Cortex of kidney (tissue), 1 donor: ENCODE data around the gene INTS1.

Experiments
- DNase-seq: peaks from one replicate; lab custom pipeline; 2025; lab: John Stamatoyannopoulos, UW

Gene INTS1

DNA sequence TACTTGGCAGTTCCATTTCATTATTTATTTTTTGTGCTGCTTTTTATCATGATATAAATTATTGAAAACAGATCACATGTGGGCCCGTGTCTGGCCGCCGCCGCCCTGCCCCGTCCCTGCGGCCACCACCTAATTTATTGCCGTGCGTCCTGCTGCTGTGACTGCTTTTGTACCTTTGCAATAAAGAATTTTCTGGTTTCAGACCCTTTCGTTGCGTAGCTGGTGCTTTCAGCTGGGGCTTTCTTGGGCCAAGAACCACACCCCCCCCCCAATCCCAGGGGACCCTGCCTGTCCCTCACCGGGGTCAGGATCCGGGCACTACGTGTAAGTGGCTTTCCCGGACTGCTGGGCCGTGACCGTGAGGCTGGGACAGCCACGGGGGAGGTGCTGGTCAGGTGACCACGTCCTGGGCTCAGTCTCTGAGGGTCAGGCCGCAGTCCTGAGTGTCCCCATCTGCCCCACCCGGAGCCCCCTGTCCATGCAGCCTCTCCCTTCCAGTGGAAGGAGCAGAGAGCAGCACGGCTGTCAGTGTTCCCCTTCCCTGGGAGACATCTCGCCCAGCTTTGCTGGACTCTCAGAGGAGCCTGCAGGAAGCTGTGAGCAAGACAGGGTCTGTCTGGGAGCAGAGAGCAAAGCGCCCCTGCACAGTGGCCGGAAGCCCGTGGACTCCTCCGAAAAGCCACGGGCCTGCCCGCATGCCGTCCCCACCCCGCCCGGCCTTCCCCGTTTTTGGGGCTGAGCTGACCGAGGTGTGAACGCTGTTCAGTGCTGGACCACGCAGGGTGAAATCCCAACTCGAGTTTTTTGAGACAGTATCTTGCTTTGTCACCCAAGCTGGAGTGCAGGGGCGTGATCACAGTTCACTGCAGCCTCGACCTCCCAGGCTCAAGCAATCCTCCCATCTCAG is 38.9 kb upstream of the INTS1 start:
- no peak for DNase-seq

DNA sequence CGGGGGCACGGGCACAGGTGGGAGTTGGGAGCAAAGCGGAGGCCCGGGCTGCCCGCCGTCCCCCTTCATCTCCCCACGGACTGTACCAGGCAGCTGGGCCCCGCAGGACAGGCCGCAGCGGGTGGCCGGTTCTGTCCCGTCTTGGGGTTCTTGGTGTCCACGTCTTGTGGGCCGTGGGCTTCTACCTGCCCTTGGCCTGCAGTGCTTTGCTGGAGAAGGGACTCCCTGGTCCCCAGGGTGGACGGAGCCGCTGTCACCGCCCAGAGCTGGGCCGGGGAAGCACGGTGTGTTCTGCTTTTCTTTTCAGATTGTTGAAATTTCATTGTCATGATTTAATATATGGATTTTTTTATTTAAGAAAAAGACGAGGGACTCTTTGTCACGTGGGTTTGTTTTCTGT is 38.1 kb upstream of the INTS1 start:
- DNase-seq = no peak

DNA sequence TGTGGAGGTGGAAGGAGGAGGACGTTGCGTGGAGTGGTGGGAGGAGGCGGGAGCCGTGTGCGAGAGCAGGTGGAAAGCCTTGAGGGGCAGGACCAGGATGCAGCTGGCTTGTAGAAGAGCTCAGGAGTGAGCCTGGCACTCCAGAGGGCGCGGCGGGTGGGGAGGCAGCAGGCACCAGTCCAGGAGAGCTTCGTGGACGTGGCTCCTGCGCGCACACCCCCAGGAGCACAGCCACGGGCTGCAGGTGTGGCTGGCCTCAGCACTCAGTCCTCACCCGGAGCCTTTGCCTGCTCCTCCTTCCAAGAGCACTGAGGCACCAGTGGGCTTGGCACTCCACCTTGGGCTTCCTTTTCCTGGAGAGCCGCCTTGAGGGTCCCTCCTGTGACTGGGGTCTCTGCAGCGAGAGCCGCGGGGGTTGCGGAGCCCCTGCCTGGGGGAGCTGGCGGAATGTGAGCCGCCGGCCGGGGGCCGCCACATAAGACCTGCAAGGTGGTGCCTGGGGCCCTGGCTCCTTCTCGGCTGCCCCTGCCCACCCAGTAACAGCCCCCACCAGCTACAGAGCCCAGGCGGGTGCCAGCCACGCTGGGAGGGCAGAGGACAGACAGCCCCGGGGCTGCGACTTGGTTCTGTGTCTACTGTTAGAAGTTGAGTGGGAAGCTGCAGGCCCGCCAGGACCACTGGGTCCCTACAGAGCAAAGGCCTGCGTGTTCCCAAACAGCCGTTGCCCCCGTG is 37.4 kb upstream of the INTS1 start:
- DNase-seq = no peak

DNA sequence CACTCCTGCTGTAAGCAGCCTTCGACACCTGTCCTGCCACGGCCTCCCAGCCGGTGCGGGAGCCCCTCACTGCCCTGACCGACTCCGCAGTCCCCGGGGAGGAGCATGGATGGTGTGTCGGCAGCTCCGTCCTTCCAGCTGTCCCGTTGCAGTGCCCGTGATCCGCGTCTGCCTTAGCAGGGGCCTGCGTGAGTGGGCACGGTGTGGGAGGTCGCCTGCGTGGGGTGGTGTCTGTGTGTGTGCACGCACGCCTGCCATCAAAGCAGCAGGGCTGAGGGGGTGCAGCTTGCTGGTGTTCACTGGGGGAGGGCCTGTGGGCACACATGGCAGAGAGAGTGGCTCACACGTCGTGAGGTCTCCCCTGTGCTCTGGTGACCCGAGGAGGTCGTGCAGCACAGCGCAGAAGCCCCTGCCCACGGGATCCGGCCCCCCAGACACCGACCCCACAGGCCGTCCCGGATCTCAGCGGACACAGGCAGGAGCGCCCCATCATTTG is 36.6 kb upstream of the INTS1 start:
- DNase-seq = no peak

DNA sequence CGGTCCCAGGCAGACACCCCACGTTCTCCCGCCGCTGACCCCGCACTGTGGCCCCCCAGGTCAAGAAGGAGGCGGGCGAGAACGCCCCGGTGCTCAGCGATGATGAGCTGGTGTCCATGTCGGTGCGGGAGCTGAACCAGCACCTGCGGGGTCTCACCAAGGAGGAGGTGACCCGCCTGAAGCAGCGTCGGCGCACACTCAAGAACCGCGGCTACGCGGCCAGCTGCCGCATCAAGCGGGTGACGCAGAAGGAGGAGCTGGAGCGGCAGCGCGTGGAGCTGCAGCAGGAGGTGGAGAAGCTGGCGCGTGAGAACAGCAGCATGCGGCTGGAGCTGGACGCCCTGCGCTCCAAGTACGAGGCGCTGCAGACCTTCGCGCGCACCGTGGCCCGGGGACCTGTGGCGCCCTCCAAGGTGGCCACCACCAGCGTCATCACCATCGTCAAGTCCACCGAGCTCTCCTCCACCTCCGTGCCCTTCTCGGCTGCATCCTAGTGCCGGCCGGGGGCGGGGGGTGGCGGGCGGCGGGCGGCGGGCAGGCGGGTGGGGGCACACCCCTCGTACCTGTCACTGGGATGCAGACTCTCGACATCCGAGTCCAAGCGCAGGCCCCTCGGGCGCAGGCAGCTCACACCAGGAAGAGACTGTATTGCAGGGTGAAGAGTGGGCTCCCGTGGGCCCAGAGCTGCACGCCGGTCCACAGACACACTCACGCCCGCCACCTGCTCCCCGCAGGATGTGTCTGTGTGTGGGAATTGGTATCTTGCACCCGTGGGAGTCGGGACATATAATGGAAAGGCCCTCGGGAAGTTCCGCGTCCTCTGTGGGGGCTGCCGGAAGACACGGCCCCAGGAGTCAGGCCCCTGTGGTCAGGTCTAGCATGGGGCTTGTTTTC is 35.9 kb upstream of the INTS1 start:
- DNase-seq = no peak

DNA sequence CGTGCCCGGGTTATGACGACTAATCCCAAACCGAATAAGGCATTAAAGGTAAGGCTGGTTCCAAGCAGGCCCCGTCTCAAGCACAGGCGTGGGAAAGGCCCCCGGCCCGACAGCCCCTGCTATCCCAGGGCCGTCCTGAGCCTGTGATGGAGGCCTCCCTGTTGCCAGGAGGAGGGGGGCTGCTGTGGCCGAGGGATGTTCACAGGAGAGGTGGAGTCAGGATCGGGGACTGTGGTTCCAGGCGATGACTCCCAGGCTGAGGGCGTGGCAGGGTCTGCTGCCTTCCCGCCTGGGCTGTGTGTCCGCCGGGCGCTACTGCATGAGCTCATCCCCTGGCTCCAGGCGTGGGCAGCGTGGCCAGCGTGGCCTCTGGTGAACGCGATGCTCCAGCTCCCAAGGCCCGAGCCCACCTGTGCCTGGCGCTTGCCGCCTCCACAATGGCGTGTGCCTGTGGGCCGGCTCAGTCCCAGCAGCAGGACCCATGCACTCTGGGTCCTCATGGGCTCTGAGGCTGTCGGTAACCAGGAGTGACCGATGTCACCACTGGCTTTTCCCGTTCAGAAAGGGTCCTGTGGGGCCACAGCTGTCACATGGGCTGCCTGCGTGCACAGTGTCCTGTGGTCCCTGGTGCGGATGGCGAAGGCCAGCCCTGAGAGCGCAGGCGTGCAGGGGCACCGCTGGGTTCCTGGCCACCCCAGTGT is 35.1 kb upstream of the INTS1 start:
- DNase-seq = no peak

DNA sequence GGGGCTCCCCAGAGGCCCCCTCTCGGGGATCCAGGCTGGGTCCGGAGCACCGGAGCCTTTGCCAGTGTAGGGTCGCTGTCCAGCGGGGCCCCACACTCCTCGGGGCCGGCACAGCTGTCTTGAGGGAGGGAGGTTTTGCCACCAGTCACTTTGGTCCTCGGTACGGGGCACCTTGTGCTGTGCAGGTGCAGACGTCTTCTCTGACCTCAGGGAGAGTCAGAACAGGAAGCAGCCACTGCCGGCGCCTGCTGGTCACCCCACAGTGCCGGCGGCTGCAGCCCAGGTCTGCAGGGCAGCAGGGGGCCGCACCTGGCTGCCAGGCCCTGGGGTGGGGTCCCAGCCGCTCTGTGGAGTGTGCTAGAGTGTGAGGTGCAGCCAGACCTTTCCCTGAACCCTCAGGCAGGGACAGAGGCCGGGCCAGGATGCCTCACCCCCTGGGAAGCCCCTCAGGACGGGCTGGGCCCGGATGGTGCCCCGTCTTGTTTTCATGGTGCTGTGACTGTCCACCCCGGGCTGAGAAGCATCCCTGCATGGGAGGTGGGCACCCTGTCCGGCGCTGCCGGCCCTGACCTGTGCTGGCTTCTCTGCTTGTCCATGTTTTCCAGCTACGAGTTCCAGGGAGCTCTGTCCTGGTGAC is 34.5 kb upstream of the INTS1 start:
- DNase-seq = no peak

DNA sequence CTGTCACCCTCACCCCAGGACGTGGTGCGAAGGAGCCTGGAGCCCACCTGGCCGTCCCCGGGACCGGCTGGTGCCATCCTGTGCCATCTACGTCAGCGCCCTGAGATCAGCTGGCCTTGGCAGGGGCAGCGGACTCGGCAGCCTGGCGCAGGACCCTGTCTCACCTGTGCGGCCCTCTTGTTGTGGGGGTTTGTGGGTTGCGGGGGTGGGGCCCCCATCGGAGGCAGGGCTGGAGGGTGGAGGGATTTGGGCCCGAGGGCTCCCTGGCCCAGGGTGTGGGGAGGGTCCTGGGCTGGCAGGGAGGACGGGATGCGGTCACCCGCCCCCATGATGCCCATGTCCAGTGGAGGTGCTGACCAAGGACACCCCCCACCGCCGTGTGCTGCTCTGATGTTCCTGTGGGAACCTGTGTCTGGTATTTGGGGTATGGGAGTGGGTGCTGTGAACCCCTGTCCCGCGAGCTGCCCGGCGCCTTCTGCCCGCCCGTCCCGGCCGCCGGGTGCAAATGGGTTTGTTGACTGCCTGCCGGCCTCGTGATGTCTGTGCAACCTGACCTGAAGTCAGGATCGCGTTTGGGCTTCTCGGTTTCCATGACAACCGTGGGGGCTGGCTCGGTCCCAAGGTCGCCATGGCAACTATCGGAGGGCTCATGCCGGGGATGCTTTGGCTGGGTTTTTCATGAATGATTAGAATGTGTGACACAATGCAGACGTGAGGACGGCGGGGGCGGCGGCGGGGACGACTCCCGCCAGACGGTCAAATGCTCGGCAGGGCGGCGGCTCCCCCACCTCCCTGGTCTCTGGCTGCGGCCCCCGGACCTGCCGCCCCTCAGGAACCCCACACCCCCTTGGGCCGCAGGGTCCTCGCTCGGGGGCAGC is 33.6 kb upstream of the INTS1 start:
- no peak for DNase-seq

DNA sequence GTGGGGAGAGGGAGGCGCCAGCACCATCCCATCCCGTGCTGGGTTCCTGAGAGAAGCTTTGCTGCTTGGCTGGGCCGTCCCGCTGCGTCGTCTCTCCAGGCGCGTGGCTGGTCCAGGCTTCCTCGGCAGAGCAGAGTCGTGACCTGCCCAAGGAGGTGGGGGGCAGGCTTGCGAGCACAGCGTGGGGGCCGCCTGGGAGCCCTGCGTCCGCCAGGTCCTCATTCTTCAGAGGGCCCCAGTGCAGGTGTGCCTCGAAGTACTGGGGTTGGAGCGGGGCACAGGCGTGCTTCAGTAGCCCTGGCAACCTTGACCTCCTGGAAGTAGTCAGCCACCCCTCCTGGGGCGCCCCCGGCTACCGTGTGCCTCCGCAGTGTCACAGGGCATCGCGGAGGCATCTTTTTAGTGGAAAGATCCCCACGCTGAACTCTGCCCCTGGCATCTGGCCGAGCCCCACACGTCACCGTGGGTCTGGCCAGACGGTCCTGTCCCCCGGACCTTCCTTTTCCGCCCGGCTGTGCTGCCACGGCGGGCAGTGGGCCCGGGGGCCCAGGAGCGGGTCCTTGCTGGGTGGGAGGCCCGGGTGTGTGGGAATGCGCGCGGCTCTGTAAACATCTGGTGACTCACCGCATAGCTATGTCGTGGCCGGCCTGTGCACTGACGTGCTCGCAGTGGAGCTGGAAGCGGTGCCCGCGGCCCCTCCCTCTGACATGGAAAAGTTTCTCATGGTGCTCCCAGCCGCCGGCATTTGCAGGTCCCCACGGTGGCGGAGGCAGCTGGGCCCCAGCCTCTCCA is 32.8 kb upstream of the INTS1 start:
- no peak for DNase-seq

DNA sequence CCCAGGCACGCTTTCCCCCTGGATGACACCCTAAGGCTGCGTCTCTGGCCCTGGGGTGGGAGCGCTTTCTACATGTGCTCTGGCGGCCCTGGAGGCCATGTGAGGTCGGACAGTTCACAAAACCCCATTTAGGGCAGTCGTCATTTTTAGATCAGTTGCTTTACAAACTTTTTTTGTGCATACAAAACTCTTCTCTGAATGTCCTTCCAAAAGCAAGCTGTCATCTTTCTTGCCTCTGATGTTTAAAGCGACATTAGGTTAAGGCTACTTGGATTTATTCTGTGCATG is 32.2 kb upstream of the INTS1 start:
- no peak for DNase-seq

DNA sequence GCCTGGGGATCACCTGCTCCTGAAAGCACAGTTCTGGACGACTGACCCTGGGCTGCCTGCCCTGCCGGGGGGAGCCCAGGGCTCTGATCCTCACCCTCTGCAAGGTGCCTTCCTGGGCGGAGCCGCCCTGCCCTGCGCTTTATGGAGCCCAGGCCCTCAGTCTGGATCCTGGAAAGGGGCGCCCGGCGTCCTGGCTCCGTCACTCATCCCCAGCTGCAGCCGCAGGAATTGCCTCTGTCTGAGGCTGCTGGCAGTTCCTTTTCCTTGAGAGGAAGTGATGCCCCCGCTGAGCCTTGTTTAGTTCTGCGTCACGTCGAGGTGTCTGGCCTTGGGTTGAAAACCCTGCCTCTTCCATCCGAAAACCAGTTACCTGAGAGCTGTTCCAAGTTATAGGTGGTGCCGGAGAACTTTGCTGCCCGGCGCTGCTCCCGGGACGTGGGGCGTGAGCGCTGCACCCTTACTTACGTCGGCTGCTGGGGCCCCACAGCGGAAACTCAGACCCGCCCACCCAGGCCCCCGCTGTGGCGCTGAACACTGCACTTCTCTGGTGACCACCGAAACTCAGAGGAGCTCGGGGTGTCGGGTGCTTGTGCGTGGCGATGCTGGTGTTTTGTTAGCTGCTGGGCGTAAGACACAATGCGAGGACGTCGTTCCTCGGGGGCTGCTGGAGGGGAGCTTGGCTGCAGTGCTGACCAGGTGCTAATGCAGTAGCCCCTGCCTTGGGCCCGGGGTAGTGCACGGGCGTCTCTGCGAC is 31.7 kb upstream of the INTS1 start:
- no peak for DNase-seq

DNA sequence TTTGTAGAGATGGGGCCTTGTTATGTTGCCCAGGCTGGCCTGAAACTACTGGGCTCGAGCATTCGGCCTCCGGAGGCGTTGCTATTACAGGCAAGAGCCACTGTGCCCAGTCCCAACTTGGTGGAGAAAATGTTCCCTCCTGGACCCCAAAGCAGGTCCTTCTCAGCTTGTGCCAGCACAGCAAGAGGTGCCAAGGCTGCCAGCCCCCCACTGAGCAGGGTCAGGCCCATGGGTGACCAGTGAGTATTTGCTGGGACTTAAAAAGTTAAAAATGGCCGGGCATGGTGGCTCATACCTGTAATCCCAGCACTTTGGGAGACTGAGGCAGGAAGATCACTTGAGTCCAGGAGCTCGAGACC is 30.9 kb upstream of the INTS1 start:
- DNase-seq = no peak

DNA sequence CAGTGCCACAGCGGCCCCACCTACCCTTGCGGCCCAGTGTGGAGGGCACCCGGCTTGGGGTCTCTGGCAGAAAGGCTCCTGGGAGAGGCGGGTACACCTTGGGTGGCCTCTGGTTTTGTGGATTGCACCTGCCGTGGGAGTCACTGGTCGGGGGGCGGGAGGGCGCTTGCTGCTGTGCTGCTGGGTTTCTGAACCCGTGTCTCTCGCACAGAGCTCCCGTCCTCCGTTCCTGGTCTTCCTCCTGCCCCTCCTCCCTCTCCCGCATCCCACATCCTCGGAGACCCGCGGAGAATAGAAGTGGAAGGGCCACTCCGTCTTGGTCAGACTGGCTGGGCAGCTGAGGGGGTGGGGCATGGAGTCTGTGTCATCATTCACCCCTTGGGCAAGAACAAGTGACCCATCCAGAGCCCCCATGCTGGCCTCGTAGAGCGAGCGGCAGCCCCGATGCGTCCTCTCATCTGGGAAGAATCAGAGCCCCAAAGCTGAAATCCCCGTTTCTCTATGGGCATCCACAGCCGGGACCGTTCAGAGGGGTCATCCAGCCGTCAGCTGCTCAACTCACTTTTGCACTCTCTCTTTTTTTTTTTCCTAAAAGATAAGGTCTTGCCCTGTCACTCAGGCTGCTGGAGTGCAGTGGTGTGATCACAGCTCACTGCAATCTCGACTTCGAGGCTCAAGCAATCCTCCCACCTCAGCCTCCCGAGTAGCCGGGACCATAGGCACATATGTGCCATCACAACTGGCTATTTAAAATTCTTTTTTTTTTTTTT is 30.3 kb upstream of the INTS1 start:
- no peak for DNase-seq

DNA sequence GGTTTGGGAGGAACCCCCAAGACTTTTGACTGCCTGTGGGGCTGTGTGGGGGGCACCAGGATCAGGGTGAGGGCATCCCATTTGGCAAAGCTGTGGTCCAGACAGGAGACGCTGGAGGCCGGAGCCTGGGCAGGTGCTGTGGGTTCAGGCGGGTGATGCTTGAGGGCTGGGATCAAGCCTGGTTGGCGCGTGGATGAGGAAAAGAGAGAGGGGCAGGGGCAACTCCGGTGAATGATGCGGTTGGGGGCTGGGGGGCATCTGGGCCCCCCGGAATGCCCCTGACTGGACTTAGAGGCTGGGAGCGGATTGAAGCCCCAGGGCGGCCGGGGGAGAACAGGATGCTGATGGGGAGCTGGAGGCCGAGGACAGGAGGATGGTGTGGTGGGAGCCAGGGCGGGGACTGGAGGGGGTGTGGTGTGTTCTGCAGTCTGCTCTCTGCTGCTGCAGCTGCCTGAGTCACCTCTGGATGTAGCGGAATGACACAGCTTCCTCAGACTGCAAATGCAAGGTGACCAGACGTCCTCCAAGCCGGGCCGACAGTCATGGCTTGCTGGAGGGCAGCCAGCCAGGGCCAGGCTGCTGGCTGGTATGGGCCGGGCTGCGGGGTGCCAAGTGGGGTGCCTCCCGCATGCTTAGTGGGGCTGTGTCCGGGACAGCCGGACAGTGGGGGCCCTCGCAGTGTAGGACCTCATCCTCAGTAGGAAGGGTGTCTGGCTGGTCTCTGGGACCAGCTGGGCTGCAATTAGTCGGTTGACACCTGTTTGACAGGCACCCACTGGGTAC is 29.5 kb upstream of the INTS1 start:
- DNase-seq = no peak

DNA sequence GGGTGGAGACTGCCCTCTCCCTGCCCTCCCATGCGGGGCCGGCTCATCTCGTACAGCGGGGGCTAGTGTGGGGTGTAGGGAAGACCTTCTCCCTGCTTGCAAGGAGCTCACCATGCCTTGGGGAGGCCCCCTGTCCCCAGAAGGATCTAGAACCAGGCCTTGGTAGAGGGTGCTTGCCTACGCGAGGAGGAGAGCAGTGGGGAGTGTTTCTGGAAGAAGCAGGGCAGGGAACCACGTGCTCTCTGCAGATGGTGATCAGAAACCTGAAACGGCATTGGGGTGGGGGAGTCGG is 29.0 kb upstream of the INTS1 start:
- no peak for DNase-seq

DNA sequence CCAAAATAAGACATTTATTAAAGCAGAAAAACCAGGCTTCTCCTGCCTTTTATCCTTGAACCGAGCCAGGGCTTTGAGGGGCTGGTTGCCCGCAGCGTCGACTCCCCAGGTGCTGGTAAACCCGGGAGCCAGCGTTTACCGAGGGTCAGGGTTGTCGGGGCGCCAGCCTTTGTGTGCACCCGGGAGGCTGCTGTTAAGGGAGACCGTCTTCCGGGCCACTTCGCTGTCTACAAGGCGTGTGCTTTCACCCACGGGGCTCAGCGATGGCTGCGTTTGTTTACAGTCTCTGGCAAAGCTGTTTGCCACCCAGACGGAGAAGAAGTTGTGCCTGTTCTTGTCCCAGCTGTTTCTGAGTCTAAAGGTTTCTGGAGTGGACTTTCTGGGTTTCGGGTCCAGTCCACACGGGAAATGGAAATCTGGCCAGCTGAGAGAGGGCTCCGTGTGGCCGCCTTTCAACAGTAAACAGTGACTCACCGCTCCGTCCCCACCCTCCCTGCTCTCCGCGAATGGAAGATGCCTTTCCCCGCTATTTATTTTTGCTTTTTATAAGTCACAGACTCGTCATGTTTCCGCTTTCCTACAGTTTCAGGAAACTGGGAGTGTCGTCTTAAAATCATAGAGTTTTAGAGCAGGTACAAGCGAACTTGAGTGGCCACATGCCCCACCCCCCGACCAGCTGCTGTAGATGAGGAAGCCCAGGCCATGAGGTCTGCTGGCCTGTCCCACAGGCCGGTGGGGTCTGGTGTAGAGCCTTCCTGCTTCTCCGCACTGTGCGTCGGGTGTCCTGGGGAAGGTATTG is 28.5 kb upstream of the INTS1 start:
- DNase-seq = no peak
